HG03159 (cell line): ENCODE measurements around the gene PLXNA2.
A peak's percentile ranks its signal among the peaks of the same experiment; 100 is the strongest.

ENCODE experiments used
- ATAC-seq: cut with Tn5 transposase; IDR thresholded peaks from one replicate; pipeline ENCODE4 v1.9.1; 2021; ENCODE audit warnings: mild to moderate bottlenecking, moderate library complexity; ENCODE audit not compliant: unreplicated experiment

PLXNA2 gene

DNA sequence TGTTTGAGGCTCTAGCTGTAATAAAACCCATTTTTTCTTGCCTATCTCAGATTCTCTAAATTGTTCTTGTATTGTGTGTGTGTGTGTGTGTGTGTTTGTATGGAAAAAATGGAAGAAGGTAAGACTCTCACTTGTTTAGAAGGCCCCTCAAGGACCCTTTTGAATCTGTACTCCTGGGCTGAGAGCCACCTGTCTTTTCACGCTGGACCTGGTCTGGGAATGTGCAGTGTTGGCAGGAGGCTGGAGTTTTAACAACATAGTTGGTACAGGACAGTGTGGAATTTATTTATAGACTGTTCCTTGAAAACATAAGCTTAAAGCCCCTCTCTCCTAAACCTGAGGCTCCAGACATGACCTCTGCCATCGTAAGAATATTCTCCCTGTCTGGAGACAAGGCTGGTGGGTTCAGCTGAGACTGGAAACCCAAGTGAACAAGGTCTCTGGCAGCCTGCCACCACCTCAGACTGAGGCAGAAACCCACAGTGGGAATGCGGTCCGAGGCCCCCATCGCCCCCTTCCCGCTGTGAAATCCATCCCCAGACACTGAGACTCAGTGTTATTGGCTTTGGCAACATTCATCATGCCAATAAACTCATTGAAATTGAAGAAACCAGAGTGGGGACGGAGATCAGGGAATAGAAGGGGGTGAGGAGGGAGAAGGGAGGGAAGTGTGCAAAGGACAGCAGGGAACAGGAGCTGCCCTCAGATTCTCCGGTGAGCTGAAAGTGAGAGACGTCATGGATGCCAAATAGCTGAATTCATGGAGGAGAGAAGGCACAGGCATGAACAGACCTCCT, 24.6 kb upstream of the PLXNA2 start:
- no peak for ATAC-seq

DNA sequence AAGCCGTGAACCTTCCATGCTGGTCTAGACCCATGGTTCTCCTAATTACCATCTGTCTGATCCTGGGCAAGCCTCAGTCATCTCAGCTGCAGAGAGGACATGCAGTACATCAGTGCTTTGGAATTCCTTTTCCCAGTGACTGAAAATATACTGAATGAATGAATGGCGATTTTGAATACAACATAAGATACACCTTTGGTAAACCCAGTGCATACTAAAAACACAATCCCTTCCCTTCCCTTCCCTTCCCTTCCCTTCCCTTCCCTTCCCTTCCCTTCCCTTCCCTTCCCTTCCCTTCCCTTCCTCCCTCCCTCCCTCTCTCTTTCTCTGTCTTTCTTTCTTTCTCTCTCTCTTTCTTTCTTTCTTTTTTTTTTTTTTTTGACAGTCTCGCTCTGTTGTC, 21.3 kb upstream of the PLXNA2 start:
- no peak for ATAC-seq

DNA sequence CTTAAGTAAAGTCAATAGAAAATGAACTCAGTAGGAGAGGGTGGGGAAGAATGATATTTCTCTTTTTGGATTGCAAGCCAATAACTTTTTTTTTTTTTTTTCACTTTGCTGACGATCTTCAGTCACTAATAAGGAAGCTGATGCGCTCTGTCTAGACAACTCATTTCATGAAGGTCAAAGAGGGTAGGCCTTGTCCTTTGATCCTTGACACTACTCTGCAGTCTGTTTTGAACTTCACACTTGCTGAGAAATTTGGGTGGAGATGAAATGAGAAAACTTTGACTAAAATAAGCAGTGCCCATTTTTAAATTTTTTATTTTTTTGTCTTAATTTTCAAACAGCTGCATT, 20.9 kb upstream of the PLXNA2 start:
- no peak for ATAC-seq

DNA sequence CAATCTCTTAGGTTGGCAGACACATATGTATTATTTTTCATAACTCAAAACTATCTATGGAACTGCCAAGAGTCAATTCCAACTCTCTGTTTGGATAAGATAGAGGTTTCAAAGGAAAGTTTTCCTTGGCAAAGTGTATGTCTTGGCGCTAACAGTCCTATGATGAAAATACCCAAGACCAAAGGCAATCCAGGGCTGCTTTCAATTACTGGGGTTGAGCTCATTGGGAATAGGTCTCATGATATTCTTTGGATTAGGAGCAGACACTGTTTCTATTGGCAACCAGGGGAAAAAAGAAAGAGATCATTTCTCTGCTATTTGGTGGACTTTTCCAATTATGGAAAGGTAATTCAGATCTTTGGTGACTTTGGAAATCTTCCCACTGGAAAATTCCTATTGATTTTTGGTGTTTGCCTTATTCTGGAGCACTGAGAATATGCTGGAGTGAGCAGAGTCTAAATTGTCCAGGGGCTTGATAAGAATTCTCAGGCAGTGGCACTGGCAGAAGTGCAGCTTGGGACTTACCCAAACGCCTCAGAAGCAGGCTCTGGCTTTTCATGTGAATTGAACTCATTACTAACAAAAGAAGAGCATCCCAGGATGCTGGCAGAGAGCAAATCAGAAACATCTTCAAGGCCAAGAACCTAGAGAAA, 20.4 kb upstream of the PLXNA2 start:
- ATAC-seq, result no peak

DNA sequence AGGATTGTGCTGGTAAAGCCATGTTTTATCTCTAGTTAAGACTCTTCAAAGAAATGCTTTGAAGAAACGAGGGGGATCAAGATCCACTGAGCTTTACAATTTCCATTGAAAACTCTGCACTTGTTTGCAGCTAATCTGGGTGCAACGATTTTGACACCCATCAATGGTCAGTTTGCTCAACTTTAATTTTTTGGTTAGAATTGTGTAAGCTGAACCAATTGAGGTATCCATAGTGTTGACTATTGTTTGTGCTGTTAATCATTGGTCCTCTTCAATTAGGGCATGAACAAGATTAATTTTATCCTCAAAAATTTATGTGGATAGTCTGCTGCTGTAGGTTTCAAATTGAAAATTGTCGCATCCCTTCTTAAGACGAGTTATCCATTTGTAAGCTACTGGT, 17.7 kb upstream of the PLXNA2 start:
- no peak for ATAC-seq

DNA sequence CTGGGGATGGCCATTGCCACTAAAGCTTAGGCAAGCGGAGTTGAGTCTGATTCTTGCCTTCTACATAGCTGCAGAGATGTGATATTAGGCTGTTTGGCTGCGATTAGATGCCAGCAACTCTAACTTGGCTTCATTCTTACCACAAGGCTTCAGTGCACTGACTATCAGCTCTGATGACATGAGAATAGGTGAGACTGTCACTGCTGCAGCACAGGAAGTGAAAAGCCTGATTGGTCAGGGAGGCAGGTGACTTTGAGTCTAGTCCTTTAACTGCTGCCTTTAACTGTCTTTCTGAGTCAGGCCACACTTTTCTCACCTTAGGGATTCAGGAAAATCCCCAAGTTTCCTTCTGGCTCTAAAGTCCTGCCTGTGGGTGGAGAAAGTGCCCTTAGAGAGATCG, 14.1 kb upstream of the PLXNA2 start:
- no peak for ATAC-seq

DNA sequence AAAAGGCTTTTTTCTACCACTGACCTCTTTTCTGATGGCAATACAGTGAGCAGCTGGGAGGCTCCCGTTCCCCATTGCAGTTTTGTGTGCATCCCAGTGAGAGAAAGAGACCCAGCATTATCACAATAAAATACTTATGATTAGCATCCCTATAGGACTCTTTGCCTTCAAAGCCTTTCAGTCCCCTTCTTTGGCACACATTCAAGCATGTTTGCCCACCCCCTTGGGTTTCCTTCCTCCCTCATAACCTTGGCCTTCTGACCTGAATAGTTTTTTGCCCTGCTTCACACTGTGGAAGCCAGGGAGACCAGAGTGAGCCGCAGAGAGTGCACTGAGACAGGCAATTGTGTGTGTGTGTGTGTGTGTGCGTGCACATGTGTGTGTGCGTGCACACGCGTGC, 13.2 kb upstream of the PLXNA2 start:
- no peak for ATAC-seq

DNA sequence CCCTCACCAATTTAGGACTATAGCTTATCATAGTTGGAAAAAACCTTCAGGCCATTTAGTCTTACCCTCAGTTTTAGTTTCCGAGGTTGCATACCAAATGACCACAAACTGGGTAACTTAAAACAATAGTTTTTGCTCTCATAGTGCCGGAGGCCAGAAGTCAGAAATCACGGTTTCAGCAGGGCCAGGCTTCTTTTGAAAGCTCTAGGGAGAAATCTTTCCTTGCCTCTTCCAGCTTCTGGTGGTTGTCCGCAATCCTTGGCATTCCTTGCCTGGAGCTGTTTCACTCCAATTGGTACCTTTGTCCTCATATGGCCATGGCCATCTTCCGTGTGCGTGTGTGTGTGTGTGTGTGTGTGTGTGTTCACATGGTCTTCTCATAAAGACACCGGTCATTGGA, 12.4 kb upstream of the PLXNA2 start:
- no peak for ATAC-seq

DNA sequence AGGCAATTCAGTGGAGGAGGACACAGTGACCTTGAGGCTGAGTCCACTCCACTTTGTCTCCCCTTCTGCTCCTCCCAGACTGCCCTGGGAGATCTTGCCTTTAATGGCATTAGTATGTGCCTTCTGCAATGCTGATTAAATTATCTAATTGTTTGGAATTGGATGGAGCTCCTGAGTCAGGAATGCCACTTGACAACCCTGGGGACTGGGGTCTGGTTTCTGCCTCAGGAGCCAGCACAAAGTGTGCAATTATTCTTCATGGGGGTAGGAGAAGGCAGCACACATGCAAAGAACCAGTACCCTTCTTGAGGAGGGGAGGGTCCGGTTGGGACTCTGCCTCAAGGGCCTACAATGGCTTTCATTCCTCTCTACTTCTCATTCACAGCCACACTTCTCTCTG, 11.9 kb upstream of the PLXNA2 start:
- no peak for ATAC-seq

DNA sequence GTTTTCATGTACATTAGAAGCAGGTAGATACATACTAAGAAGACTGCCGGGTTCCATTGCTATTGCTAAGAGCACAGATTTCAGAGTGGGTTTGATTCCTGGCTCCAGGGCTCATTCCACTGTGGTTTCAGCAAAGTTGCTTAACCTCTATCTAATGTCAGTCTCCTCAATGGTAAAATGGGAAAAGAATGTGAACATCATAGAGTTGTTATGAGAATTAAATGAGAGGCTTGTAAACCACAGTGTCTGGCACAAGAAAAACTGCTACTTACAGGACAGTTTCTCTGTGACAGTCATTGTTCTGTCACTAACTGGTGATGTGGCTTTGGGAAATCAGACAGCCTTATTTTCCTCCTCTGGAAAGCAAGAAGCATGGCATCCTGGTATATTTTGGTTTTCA, 10.7 kb upstream of the PLXNA2 start:
- no peak for ATAC-seq

DNA sequence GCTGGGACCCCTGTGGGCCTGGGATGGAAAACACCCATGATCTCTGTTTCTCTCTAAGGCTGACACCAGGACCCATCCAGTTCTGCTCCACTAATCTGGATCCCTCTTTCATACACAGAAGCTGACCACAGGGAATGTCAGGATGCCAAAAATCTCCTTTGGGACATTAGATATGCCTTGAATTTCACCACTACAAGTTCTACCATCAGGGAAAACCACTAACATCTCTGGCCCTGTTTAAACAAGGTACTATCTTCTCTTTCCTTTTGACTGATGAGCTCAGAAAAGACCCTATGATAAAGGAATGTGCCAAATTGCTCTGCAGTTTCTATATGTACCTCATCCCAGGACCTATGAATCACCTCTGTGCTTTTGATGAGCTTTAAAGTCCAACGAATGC, 10.2 kb upstream of the PLXNA2 start:
- ATAC-seq, result no peak

DNA sequence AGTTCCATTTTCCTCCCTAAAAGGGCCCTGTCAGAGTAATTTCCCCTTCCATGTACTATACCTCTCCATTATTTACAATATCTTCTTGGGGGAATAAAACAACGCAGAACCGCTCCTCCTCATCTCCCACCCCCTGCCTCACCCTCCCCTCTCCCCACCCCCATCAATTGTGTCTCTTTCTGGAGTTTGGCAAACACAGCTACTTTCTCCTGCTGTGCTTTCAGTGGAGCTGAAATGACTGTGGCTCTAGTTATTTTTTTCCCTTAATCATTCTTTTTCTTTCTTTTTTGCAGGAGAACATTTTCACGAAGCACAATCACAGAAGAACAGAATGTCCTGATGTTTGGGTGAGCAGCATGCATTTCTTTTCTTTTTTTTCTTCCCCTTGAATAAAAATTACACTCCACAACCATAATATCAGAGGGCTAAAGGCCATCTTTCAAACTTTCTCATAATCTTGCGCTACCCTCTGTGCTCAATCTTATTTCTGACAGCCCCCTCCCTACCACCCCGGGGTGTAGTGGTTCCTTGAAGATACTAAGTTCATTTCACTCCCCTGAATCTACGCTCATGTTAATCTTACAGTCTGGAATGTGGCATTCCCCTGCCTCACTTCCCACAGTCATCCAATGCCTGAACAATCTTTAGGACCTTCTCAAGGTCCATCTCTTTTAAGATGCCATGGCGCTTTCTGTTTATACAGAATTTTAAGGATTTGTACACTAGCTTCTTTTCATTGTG, 8.8 kb upstream of the PLXNA2 start:
- ATAC-seq, result no peak

DNA sequence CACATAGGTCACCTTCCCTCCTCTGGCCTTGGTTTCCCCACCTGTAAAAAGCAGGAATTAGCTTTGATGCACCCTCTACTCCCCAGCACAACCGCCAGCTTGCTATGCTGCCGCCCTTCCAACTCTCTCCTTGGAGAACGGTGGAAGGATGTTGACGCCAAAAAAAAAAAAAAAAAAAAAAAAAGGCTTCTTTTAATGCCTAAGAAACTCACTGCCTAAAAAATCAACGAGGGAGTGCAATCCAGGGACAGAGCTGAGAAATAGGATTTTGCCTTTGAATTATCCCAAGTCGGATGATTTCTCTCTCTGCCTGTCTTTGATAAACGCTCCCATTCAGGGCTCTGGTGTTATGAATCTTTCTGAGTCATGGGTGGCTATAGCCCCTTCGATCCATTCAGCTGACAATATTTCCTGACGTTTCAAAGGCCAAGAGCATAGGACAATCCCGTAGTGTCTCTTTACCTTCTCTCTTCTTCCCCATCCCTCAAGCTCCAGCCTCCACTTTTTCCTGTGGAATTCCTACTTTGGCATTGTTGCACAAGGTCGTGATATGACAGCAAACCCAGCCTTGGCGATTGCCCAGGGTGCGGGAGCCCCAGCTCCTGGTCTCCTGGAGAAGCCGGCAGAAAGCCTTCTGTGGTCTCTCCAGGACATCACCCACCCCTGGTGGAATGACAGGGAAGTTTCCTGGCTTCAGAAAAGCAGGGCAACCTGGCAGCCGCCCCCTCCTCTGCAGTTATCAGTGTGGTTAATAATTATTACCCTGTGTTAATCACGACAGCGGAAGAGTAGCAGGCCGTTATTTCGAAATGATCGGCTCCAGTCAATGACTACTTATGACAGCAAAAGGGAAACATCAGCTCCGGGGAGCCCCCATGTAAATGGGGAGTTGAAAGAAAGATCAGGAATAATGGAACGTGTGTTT, 8.0 kb upstream of the PLXNA2 start:
- no peak for ATAC-seq

DNA sequence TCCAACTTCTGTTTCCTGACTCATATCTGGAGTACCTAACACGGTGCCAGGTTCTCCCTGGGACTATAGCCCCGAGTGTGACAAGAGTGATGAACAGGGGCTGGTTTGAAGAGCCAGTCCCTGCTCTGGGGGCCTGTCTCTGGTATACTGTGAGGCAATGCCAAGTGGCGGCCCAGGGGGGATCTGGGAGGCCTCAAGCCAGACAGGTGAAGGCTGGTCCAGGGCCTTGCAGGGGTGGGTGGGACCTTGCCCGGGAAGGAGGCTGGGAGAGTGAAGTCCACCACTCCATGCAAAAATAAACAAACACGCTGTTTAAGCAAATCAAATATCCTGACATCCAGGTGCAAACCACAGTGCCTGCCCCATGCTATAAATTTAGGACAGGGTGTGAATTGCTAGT, 6.8 kb upstream of the PLXNA2 start:
- no peak for ATAC-seq

DNA sequence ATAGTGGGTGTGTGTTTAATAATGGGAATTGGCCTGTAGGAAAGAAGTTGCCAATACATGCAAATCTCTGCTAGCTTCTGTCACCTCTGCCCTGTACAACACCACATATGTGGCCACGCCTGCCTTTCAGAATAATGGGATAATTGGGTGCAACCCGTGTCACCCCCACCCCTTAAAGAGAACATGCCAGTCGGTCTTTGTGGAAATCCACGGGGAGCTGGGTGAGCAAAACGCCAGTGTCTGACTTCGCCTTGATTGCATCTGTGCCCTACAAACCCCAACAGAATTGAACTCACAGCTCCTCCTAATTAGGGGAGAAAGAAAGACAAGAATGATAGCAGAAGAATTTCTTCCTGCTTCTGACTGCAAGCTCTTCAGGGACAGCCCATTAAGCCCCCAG, 6.4 kb upstream of the PLXNA2 start:
- no peak for ATAC-seq

DNA sequence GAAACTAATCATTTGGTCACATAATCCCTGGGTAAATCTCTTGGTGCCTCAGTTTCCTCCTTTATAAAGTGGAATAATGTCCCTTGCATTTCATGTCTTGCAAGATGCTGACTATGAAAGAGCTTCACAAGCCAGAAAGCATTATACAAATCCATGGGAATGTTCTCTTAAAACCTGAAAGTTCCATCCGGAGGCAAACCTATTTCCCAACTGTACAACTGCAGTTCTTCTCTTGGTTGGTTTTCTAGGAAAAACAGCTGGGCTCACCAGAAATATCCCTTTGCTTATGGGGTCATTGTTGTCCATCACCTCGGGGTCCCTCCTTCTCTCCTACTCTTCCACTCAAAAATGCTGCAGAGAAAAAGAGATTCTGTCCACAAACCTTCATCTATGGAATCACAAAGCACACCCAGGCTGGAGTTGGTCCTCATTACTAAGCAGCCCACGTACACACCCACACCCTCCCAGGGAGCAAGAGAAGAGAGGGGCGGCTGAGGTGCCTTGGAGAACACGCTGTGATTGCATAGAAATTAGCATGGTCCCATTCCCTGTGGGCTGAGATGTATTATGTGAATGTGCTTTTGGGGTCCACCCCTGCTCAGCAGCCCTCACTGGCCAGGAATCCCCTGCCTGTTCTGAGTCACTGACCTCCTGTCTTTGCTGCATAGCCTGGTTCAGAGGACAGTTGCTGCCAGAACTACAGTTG, 5.0 kb upstream of the PLXNA2 start:
- no peak for ATAC-seq

DNA sequence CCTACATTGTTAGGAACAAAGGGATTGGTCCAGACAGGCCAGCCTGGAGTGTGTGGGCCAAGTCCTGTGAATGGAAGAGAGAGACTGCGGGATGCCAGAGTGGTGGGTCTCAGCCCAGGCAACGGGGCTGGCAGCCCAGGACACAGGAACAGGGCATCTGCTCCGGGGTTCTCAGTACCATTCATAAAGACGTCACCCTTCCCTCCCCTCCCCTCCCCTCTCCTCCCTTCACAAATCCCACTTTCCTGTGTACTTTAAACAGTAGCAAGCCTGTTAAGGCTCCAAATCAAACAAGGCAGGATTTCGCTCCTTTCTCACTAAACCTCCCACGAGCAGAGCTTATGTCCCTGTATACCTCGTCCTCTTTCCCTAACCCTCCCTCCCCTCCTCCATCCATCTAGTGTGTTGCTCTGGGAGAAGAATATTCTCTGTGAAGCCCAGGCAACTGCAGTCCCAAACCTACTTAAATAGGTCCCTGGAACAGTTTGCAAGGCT, 4.2 kb upstream of the PLXNA2 start:
- ATAC-seq, result no peak

DNA sequence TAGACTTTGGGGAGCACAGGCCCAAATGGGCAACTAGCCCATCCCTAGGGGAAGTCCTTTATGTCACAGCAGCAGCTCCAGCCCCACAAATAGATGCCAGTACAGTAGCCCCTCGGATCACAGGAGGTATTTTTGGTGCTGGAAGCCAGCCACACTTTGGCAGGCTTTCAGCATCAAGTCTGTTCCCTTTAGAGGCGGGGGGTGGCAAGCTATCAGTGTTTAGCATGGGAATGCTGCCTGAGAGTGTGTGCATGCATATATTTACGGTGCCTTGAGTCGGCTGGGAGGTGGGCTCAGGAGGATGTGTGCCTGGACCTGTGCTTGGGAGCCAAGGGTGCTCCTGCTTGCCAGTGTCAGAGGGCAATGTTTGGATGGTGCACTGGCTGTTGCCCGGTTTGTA, 3.5 kb upstream of the PLXNA2 start:
- no peak for ATAC-seq

DNA sequence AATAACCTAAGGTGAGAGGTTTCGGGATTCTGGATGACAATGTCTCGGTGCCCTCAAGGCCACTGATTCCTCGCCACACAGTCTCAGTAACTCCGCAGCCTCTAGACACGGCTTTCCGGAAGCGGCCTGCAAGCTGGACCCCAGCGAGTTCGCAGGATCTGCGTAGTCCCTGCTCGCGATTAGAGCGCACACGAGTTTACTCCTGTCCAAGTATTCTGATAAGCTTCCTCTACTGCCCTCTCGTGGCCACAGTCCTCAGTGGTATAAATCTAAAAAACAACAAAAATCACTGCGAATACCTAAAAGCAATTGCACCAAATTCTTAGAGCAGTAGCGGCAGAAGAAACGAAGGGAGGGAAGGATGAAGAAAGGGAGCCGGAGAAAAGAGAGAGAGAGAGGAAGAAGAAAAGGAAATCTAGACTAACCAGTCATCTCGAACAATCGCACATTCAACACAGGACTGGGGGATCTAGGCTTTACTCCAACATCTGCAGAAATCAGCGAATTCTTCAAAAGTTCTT, 1.1 kb upstream of the PLXNA2 start:
- ATAC-seq, result peak; percentile 79

DNA sequence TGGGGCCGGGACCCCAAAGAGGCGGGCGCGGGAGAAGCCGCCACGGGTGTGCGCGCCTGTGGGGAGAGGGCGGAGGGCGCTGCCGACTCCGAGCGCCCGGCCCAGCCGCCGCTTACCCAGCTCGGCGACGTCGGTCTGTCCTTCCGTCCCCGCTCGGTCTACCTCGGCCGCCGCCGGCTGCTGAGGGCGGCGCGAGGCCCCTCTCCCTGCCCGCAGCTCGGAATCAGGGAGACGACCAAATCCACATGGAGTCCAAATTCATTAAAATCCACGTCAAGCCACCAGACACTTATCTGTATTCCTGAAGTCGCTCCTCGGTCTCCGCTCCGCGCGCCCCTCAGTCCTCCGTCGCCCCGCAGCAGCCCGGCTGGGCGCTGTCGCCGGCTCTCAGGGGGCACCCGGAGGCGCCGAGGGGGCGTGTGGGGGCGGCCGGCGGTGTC, 637 bp downstream of the PLXNA2 start:
- ATAC-seq, result no peak
